ENCODE data around the gene STXBP6.

Gene STXBP6

DNA sequence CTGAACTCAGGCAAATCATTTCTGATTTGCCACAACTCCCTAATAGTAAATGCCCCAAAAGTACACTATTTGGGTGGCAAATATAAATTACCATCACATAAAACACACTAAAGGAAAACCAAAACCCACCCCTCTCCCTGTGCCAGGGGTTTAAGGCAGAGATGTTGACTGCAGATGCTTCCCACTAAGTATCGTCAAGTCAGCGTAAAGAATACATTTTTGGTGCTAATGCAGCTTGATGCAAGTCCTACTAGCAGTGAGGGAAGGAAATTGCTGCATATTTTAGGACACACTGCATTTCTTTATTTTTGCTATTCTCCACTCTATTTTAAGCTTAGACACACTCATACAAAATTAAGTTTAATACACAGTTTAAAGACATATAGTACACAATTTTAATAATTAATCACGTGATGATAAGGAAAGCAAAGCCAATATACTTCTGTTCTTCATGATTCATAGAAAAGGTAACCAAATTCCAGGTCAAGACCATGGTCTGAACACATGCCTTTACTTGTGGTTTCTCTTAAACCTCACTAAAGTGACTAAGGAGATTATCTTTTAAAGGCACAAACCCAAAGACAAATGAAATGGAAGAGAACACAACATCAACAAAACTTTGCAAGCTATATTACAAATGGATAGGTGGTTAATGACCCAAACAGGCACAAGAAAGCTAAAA is 162.2 kb downstream of the STXBP6 start:
- no peak for DNase-seq (ENCODE audit: low read depth in 2 of 2)

DNA sequence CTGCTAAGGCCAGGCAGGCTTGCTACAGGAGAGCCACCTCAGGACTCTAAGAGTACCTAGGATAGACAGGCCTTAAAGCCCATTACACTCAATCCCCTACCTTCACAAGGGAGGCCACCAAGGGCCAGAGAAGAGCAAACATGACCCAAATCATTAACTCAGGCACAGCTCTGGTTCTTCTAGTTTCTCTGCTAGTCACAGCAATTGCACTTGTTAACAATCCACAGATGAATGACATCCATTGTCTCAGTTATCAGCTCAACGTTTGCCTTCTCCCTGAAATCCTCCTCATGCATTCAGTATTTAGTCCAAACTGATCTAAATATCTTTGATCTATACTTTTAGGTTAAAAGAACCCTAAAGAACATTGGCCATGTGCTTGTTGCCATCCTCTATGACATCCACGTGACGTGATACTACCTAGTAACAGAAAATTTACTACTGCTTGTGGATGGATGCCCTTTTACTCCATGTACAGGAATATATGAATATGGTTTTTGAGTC is 164.5 kb downstream of the STXBP6 start:
- DNase-seq (ENCODE audit: low read depth in 2 of 2), result no peak

- no peak for DNase-seq (ENCODE audit: low read depth in 2 of 2)
Measured at GRCh38 chr14:24883576-24883975, 166.4 kb downstream of the STXBP6 start.

- DNase-seq (ENCODE audit: low read depth in 2 of 2), result no peak
Measured at GRCh38 chr14:24881116-24881893, 168.6 kb downstream of the STXBP6 start.

DNA sequence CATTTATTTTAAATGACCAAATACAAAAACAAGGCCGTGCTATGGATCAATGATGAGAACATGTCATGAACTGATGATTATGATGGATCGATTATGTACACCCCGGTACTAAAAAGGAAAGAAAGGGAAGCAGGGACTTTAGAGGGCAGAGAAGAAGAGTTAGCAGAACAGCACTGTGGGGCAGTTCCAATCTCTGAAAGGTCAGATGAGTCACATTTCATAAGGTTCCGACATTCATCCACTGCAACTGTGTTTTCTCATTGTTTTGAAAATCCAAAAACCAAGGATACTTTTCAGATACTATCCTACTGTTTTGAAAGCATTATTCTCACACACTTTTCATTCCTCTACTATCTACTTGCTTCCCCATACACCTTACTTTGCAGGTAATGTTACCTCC is 169.3 kb downstream of the STXBP6 start:
- DNase-seq (ENCODE audit: low read depth in 2 of 2), result no peak

DNA sequence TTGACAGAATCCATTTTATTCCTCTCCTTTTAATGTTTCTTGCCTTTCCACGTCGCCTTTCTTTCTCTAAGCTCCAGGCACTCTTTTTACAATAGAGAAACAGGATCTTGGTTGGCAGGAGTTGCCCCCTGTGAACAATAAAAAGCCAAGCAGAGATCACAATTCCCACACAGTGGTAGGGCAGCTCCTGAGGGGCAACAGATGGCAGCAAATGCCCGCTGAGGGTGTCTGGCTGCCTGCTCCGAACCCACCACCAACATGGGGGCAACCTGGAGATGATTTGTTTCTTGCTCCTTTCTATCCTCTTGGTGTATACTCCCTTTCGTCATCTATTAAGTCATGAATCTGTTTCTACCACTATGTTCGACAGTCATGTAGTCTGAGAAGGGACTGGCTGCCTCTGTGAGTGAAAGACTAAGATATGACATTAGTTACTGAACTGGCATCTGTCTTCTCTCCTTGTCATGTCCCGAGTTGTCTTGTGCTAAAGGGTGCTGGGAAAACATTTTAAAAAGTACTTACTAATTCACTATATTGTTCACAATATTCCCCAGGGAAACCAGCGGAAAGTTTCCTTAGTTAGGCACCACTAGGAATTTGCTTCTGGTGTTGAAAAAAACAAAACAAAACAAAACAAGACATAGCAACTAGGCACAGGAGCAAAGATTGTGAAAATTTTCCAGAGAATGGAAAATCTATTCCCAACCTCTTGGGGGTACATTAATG is 170.1 kb downstream of the STXBP6 start:
- DNase-seq (ENCODE audit: low read depth in 2 of 2), result no peak

DNA sequence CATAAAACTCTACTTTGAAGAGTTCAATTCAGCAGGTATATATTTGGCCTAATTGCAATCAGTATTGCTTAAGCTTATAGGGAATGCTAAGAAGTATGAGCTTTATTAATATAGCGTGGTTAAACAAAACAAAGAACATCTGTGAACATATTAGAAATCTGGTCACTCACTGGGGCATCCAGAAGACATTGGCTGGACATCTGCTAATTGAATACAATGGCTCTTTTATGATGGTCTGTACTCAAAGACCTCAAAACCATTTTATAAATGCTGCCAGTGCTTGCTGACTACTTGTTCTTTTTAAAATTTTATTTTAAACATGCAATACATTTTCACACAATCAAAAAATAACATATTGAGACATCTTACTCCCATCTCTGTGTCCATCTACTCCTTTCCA is 173.0 kb downstream of the STXBP6 start:
- DNase-seq (ENCODE audit: low read depth in 2 of 2), result no peak

GRCh38 chr14:24875991-24876878 is 173.7 kb downstream of the STXBP6 start:
- no peak for DNase-seq (ENCODE audit: low read depth in 2 of 2)

DNA sequence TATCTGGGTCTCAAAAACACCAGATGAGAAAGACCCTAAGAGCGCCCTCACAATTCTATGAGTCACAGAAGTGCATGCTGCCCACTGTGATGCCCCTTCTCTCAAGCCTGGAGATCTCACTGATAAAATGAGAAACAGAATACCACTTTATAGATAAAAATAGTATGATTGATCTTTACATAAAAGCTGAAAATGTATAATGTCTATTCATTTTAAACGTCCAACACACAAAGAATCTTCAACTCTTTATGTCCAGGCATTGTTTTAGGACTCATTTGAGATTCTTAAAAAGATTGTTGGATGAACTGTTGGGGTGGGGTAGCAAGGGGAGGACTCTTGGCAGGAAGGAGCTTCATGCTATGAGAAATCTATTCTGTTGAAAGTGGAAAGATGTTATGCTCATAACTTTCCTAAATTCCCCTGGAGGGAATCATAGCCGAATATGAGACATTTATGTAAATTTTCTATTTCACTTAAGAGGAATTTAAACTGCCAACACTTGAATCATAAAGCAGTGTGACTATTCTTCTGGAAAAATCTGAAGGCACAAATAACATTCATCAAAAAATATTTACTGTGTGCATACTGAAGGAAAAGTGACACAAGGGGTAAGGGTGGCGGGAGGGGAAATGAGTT is 174.6 kb downstream of the STXBP6 start:
- no peak for DNase-seq (ENCODE audit: low read depth in 2 of 2)

DNA sequence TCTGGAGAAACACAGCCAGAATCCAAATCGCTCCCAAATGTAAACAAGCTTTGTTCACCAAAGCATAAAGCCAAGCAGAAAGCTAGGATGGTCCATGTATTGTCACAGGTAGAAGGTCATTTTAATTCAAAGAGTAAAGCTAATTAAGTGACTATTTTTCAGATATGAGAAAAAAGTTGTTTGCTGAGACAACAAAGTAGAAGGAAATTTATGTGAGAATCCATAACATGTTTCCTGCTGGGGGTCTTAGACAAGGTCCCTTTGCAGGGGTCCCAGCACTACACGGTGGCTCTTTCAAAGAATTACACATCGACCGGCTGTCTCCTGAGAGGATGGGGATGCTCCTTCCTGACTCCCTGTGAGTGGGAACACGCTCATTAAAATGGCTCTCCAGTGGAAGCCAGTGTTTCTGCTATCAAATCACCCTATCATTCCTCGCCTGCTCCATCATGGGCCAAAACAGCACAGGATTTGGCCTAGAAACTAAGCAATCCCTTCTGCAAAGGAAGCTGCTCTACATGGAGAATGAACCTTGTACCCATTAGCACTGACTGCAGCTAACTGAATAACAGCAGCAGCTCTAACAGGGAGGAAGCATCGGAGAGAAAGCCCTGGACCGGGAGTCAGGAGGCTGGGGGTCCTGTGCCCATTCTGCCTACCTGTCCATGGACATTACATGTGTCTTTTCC is 175.3 kb downstream of the STXBP6 start:
- DNase-seq (ENCODE audit: low read depth in 2 of 2), result no peak

DNA sequence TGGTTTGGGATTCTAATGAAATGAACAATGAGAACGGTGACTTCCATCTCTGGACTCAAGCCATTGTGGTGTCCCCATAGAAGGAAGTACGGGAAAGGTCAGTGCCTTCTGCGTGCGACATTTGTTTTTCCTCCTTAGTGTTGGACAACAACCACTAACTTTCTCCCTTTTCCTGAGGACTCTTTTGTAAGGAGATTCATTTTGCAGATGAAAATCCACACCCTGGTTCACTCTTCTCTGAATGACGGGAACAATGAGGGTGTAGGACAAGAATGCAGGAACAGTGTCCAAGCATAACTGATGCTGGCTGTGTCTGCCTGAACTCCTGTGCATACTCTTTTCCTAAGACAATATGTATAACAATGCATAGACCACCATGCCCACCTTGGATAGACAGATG is 176.4 kb downstream of the STXBP6 start:
- DNase-seq (ENCODE audit: low read depth in 2 of 2), result no peak

DNA sequence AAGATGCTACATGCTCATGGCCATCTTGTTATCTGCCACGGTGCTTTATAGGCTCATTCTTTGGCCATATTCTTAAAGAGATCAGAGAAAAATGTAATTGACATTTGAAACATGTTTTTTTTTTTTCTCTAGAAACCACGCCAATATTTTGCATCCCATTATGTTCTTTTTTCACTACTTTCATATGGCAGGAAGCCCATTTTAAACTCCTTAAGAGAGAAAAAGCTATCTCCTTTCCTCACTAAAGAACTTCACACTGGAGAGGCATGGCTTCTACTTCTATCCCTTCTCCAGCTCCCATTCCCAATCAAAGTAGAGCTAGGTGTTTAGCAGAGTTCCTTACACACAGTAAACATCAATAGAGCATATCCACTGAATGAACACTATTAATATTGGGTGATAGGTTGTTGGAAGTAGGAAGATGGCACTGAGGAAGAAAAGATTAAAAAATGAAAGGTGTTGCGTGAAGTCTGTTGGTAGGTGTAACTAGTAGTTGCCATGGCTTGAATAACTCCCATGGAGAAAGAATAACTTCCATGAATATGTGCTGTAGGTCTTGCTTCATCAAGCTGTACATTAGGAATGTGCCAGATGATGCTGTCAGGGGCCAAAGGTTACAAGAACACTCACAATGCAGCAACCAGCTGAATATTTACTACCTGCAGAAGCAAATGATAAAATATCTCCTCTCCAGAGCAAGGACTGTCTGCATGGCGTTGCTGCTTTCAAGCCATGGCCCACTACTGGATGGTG is 178.8 kb downstream of the STXBP6 start:
- no peak for DNase-seq (ENCODE audit: low read depth in 2 of 2)

GRCh38 chr14:24868389-24868788 is 181.6 kb downstream of the STXBP6 start:
- no peak for DNase-seq (ENCODE audit: low read depth in 2 of 2)

DNA sequence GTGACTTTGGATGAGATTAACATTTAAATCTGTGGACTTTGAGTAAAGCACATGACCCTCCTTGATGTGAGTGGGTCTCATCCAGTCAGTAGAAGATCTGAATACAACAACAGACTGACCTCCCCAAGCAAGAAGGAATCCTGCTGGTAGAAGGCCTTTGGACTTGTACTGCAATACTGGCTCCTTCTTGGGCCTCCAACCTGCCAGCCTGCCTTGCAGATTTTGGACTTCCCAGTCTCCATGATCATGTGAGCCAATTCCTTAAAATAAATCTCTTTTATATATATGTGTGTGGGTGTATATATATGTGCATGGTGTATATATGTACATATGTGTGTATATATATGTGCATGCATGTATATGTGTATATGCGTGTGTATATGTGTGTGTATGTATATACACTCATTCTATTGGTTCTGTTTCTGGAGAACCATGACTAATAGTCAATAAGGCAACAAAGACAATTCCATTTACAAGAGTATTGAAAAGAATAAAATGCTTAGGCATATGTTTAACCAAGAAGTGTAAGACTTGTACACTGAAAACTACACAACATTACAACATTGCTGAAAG is 183.8 kb downstream of the STXBP6 start:
- DNase-seq (ENCODE audit: low read depth in 2 of 2), result no peak

DNA sequence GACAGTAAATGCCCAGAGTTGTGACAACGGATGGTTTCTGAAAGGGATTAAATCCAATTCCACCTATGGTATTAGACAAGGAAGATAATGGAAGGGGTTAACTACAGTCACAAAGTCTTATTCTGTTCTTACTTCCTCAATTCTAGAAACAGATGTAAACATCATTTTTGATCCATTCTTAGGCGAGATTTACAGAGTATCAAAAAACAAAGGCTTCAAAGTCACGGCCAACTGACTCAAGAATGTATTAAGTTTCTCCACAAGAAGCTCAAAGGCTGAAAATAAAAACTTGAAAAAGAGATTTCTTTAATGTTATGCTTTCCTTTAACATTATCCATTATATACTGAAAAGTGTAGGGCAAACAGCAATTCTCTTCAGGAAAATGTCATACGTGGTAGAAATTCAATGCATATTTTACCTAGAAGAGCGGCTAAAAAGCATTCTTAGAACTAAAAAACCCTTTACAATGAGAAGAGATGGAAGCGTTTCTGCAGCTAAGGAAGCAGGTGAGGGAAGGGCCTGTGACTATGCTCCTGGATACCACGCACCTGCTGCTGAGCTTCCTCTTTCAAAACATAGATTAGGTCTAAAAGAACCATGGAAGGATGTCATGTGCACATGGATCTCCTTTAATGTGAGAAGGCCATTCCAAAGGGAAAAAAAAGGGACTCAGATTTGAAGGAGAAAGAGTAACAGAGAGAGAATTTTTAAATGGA is 185.8 kb downstream of the STXBP6 start:
- no peak for DNase-seq (ENCODE audit: low read depth in 2 of 2)

- no peak for DNase-seq (ENCODE audit: low read depth in 2 of 2)
Measured at GRCh38 chr14:24861083-24861630, 188.8 kb downstream of the STXBP6 start.

DNA sequence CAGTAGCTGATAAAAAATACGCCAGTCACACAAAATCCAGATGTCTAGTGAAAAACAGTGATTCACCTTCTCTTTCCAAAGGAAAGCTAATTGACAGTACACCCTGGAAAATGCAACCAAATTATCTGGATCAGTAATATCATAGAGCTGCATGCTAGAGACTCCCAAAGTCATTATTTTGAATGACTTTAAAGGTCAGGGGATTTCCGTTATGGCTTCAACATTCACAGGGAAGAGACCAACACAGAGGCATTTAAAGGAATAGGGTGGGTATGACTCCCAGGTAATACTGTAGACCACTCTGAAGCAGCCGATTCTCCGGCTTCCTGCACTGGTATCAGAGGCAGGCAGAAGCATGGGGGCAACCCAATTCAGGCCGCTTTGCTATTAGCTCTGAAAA is 190.4 kb downstream of the STXBP6 start:
- no peak for DNase-seq (ENCODE audit: low read depth in 2 of 2)

GRCh38 chr14:24858684-24859083 is 191.3 kb downstream of the STXBP6 start:
- no peak for DNase-seq (ENCODE audit: low read depth in 2 of 2)
